GM12864 (cell line): ENCODE results near the gene RNF225.

Source experiments
- DNase-seq: peaks from one replicate; pipeline ENCODE4 v3.0.0-alpha.2; 2011; ENCODE audit warnings: low read depth
- H3K4me3 ChIP-seq: 2 replicates; pipeline ENCODE4 v1.5.1; 2011; ENCODE audit warnings: mild to moderate bottlenecking, low read depth, low read length, control low read depth
- TF ChIP-seq, protein P1 (sequence below): IDR thresholded peaks from 2 replicates; pipeline ENCODE4 v1.5.1; 2011; ENCODE audit warnings: low read depth, mild to moderate bottlenecking, moderate library complexity, low read length, control low read depth, inconsistent platforms; ENCODE audit errors: missing control alignments

RNF225 gene

DNA sequence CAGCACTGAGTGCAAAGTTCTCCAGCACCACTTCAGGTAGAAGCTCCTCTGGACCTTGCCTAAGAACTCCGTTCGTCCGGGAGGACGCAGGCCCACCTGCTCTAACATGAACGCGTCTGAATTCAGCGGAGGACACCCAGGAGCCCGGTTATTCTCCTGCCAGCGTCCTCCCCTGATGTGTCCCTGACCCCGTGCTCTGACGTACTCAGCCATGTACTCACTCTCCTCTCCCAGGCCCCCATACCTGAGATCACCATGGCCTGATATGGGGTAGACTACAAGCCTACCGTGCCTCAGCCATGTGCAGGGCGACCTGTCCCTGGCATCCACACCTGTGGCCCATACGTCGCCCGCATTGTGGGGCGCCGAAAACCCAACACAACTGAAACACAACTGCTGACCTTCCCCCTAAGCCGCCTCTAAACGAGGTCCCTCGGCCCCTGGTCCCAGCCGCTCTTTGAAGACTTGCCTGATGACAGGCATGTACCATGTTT lies 12.2 kb downstream of the RNF225 start:
- H3K4me3 ChIP-seq: peak overlapping the region; percentile 76
- TF ChIP-seq, protein P1, sequence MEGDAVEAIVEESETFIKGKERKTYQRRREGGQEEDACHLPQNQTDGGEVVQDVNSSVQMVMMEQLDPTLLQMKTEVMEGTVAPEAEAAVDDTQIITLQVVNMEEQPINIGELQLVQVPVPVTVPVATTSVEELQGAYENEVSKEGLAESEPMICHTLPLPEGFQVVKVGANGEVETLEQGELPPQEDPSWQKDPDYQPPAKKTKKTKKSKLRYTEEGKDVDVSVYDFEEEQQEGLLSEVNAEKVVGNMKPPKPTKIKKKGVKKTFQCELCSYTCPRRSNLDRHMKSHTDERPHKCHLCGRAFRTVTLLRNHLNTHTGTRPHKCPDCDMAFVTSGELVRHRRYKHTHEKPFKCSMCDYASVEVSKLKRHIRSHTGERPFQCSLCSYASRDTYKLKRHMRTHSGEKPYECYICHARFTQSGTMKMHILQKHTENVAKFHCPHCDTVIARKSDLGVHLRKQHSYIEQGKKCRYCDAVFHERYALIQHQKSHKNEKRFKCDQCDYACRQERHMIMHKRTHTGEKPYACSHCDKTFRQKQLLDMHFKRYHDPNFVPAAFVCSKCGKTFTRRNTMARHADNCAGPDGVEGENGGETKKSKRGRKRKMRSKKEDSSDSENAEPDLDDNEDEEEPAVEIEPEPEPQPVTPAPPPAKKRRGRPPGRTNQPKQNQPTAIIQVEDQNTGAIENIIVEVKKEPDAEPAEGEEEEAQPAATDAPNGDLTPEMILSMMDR: no peak
- no peak for DNase-seq

DNA sequence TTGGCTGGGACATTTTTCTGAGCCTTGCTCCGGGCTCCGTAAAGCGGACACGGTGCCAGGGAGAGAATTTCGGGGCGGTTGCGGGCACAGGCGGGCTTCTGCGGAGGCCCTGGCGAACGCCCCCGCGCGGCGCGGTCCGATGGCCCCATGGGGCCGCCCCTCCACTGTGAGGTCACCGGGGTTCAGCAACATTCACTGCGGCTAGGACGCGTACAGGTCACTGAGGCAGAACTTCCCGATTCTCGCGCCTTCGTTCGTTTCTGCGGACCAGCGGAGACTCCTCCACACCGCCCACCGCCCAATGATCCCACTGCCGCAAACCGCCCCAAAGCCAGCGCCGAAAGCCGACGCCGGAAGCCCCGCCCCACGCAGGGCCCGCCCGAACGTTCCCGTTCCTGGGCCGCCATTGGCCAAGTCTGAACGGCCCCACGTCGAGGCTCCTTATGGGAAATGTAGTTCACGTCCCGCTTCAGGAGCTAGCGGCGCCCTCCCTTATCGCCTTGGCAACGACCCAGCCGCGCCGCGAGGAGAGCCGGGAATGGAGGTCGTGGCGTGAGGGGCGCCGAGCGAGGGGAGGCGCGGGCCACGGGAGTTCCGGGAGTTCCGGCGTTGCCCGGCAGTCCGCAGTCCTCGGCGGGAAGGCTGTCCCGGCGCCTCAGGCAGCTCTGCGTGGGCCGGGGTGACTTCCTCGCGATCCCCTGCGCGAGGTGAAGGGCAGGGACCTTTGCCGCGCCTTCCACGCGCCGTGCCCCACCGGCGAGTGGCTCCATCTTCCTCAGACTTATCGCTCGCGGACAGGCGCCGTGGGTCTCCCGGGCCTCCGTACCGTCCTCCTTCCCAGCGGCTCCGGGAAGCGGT lies 12.9 kb downstream of the RNF225 start, which contains the start of gene ZNF584:
Gene ZNF584, plus strand, starts transcription at position 498 of the 858 bp plus-strand sequence. CDS start 499 bp downstream, outside the sequence.
- TF ChIP-seq, protein P1: peak; percentile 20
- DNase-seq: peak; percentile 79
- H3K4me3 ChIP-seq: peak within 1 kb of the TSS; percentile 76

DNA sequence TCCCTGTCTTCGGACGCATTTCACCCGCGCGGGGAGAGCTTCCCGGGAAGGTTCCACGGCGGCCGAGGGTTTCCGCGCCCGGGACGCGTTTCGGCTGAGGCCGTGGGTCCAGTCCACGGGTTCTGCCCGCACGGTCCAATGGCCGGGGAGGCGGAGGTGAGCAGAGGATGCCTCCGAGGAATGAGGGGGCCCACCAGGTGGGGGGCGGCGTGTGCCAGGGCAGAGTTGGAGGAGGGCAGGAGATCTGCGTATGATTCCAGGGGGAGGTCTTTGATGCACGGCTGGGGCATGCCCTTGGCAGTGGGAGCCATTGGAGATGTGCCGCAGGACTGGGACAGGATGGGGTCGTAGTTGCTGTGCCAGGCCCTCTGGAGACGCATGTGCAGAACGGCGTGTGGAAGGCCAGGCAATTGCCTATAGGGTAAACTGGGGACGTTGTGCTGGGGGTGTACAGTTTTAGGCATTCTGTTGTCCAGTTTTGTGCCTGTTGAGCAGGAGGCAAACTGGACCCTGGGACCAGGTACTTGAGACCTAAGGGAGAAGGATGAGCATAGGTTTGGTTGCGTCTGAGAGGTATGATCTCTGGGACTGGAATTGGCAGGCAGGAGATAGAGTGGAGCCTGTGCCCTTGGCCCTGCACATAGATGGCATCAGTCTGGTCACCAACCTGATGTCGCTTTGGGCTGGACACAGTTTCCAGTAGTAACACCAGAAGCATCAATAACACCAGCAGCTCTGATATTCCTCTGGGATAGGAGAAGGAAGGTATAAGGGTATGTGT lies 13.7 kb downstream of the RNF225 start:
- no peak for DNase-seq
- TF ChIP-seq, protein P1: no peak

DNA sequence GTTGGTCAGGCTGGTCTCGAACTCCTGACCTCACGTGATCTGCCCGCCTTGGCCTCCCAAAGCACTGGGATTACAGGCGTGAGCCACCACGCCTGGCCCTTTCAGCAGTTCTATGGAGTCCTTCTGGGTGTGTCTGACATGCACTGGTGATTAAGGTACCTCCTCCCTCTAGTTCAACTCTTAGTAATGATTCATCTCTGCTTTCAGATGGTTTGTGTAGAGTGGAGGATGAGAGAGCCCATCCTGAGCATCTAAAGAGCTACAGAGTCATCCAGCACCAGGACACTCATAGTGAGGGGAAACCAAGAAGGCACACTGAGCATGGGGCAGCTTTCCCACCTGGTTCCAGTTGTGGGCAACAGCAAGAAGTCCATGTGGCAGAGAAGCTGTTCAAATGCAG lies 21.1 kb downstream of the RNF225 start:
- TF ChIP-seq, protein P1: no peak
- H3K4me3 ChIP-seq: no peak overlapping the region
- DNase-seq: no peak

More for the DNA sequence above, 13.7 kb downstream of the RNF225 start:
- peak overlapping the region; percentile 76 for H3K4me3 ChIP-seq

DNA sequence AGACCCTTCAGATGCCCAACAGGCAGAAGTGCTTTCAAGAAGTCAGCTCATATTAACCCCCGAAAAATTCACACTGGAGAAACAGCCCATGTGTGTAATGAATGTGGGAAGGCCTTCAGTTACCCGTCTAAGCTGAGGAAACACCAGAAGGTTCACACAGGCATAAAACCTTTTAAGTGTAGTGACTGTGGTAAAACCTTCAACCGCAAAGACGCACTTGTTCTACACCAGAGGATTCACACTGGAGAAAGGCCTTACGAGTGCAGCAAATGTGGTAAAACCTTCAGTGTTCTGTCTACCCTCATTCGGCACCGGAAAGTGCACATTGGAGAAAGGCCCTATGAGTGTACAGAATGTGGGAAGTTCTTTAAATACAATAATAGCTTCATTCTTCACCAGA lies 21.6 kb downstream of the RNF225 start:
- TF ChIP-seq, protein P1: no peak
- DNase-seq: no peak
- H3K4me3 ChIP-seq: no peak overlapping the region

DNA sequence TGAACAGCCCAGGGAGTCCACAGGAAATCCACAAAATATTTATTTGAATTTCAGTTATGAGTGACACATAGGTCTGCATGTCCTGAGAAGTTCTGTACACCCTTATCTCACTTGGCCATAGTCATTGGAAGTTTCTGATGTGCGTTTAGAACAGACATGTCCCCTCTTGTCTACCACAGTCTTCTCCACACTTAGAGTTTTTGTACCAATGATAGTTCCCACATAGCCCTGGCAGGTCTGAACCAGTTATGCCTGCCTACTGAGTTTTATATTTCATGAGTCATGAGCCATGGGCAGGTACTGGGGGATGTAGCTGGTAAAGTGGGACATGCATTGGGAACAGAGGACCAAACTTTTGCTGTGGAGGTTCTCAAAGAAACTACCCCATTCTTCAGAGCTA lies 33.2 kb downstream of the RNF225 start:
- no peak overlapping the region for H3K4me3 ChIP-seq
- TF ChIP-seq, protein P1: no peak
- no peak for DNase-seq
